Upper lobe of right lung (tissue), 1 donor: Measurements from ENCODE around the gene PLCB1. TPM values are rescaled to one million over a fixed set of nuclear protein-coding genes. Genes with fewer than 3 reads are reported as not detected.

Experiments used
- ATAC-seq: fragments of 200-7000 bp; cut with Tn5 transposase; one replicate; pipeline ENCODE4 v1.9.1; 2020; ENCODE audit warnings: mild to moderate bottlenecking, moderate library complexity
- DNase-seq: peaks from one replicate; pipeline ENCODE4 v3.0.0-alpha.2; 2020
- H3K27ac ChIP-seq: fragments of 200-600 bp; one replicate; pipeline ENCODE4 v1.8.0; 2022
- H3K27me3 ChIP-seq: fragments of 200-600 bp; one replicate; pipeline ENCODE4 v1.8.0; 2022; ENCODE audit warnings: mild to moderate bottlenecking
- H3K36me3 ChIP-seq: fragments of 200-600 bp; one replicate; pipeline ENCODE4 v1.8.0; 2022
- H3K4me1 ChIP-seq: fragments of 200-600 bp; one replicate; pipeline ENCODE4 v1.8.0; 2022
- H3K4me3 ChIP-seq: fragments of 200-600 bp; one replicate; pipeline ENCODE4 v1.8.0; 2022; ENCODE audit warnings: mild to moderate bottlenecking
- H3K9me3 ChIP-seq: fragments of 200-600 bp; one replicate; pipeline ENCODE4 v1.8.0; 2022
- intact Hi-C: fragments of 100-400 bp; cut with DNase I; formaldehyde crosslinking; loops from one replicate; pipeline ENCODE4 v1.11.0; 2022
- total RNA-seq: library from RNA; stranded (reverse); fragmentation: NEBNext Ultra II Directional; extraction: Animal tissue kit (Norgen Biotek cat#: 25700); gene quantifications from one replicate; pipeline ENCODE4 v1.2.1, GENCODE V29; 2021
- TF ChIP-seq, protein P1 (sequence below): fragments of 200-600 bp; IDR thresholded peaks from one replicate; pipeline ENCODE4 v1.8.0; 2022; ENCODE audit warnings: antibody characterized with exemption
- donor health status: DM: no; HTN: yes; CAD: no; lungs with severe emphysema.

PLCB1 gene
- total RNA-seq, 1 donor from 2014 or later: 12.4 TPM

DNA sequence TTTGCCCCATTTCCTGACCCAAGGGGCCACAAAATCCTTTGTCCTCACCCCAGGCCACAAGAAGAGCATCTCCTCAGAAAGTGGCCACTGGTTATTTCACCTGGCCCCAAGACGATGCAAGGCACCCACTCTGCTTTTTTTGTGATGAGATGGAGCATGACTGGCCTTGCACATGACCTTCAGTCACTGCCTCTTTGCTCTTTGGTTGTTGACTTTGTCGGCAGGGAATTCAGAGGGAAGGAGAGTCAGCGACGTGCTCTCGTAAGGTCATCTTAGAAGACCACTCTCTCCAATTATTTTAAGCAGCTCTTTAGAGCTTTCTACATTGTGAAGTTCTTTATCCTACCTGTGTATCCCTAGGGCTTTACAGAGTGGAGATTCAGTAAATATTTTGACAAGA, 306.7 kb downstream of the PLCB1 start:
- TF ChIP-seq, protein P1, sequence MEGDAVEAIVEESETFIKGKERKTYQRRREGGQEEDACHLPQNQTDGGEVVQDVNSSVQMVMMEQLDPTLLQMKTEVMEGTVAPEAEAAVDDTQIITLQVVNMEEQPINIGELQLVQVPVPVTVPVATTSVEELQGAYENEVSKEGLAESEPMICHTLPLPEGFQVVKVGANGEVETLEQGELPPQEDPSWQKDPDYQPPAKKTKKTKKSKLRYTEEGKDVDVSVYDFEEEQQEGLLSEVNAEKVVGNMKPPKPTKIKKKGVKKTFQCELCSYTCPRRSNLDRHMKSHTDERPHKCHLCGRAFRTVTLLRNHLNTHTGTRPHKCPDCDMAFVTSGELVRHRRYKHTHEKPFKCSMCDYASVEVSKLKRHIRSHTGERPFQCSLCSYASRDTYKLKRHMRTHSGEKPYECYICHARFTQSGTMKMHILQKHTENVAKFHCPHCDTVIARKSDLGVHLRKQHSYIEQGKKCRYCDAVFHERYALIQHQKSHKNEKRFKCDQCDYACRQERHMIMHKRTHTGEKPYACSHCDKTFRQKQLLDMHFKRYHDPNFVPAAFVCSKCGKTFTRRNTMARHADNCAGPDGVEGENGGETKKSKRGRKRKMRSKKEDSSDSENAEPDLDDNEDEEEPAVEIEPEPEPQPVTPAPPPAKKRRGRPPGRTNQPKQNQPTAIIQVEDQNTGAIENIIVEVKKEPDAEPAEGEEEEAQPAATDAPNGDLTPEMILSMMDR: no peak
- Histone ChIP-seq H3K27ac (no peak overlapping the region), H3K4me3 (no peak overlapping the region), H3K36me3 (no peaks in the 10 kb centered on the region), H3K9me3 (no peaks in the 10 kb centered on the region), H3K4me1 (no peaks in the 10 kb centered on the region), H3K27me3 (no peaks in the 10 kb centered on the region)
- ATAC-seq (no peak), DNase-seq (no peak)
- intact Hi-C loops: no loop called here

DNA sequence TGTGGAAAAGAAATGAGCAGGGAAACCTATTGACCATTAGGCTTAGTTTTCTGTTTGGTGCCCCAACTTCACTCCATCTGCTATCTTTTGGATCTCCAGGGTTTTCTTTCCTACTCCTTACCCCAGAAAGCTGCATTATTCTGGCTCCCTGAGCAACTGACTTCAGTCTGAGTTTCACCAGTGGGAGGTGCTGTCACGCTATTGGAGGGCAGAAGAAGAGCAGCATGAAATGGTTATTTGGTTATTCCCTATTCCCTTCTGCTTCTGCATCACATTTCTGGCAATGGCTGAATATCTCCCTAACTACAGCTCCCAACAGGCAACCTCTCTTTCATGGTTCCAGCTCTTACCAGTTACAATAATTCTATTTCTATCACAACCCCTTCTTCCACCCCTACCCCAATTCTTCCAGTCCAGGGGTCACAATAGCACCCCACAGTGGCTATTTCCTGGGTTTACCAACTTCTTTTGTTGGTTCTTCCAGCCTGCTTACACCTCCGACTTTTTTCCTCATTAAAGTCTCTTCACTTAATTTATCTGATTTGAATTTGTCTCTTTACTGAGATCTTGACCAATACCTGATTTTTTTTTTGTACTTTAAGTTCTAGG, 311.5 kb downstream of the PLCB1 start:
- Histone ChIP-seq H3K9me3 (no peaks in the 10 kb centered on the region), H3K36me3 (no peaks in the 10 kb centered on the region), H3K27me3 (no peaks in the 10 kb centered on the region), H3K27ac (no peak overlapping the region), H3K4me3 (no peak overlapping the region), H3K4me1 (no peaks in the 10 kb centered on the region)
- DNase-seq (no peak), ATAC-seq (peak; percentile 35)
- intact Hi-C loops: no loop called here
- TF ChIP-seq, protein P1: peak; percentile 7

GRCh38 chr20:8447262-8448120, 315.4 kb downstream of the PLCB1 start:
- Histone ChIP-seq H3K36me3 (no peaks in the 10 kb centered on the region), H3K4me1 (no peaks in the 10 kb centered on the region), H3K27me3 (no peaks in the 10 kb centered on the region), H3K27ac (no peak overlapping the region), H3K9me3 (no peaks in the 10 kb centered on the region), H3K4me3 (no peak overlapping the region)
- ATAC-seq: no peak
- TF ChIP-seq, protein P1: no peak
- no peak for DNase-seq
- intact Hi-C loops: no loop called here

DNA sequence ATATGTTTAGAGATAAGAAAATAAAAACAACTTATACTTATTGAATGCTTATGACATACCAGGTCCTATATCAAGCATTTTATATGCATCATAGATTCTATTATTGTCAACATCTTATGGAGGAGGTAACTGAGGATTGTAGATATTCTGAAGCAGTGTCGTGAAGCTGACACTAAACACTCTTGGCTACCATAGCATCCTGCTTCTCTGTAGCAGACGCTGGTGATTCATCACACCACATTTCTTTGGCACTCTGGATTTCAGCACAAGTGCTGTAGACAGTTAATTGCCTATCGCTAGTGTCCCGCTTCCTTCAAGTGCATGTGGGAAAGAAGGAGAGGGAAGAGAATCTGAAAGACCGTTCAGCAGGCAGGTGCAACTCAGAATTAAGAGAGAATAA, 317.1 kb downstream of the PLCB1 start:
- no peaks in the 10 kb centered on the region for H3K4me1 ChIP-seq
- H3K36me3 ChIP-seq: no peaks in the 10 kb centered on the region
- ATAC-seq: no peak
- no peak overlapping the region for H3K4me3 ChIP-seq
- DNase-seq: no peak
- intact Hi-C loops: no loop called here
- H3K27ac ChIP-seq: no peak overlapping the region
- TF ChIP-seq, protein P1: no peak
- H3K27me3 ChIP-seq: no peaks in the 10 kb centered on the region
- no peaks in the 10 kb centered on the region for H3K9me3 ChIP-seq

- ATAC-seq: peak; percentile 46
- H3K27ac ChIP-seq: no peak overlapping the region
- H3K4me1 ChIP-seq: no peaks in the 10 kb centered on the region
- H3K27me3 ChIP-seq: no peaks in the 10 kb centered on the region
- TF ChIP-seq, protein P1: peak; percentile 16
- H3K4me3 ChIP-seq: no peak overlapping the region
- no peak for DNase-seq
- intact Hi-C loops: no loop called here
- no peaks in the 10 kb centered on the region for H3K36me3 ChIP-seq
- H3K9me3 ChIP-seq: no peaks in the 10 kb centered on the region
Observed at GRCh38 chr20:8454137-8454712, 322.2 kb downstream of the PLCB1 start.
